Measurements from ENCODE around the gene RRP15. TPM values are rescaled to one million over a fixed set of nuclear protein-coding genes. Genes with fewer than 3 reads are reported as not detected.

The RRP15 gene
- total and polyA plus RNA-seq, 8 donors: 1.9 to 11.6 (median 5.8) TPM

GRCh38 chr1:218351391-218352074 is 66.4 kb downstream of the RRP15 start:
- peak in 1 of 4 donors; percentile 34 for ATAC-seq

GRCh38 chr1:218352075-218352438 is 67.0 kb downstream of the RRP15 start:
- intact Hi-C loops (cut with DNase I): no loop called here
- H3K36me3 ChIP-seq: no peaks in the 10 kb centered on the region
- no peak overlapping the region for H3K27ac ChIP-seq
- ATAC-seq: no peak
- H3K4me1 ChIP-seq: no peaks in the 10 kb centered on the region
- no peaks in the 10 kb centered on the region for H3K9me3 ChIP-seq
- no peak overlapping the region for H3K4me3 ChIP-seq
- TF ChIP-seq CTCF (IDR thresholded peaks at IDR 0.05): no peak
- no peak for DNase-seq
- no peak for FAIRE-seq
- H3K27me3 ChIP-seq: no peaks in the 10 kb centered on the region
- 88 to 91% methylated on average over 8 of the region's 8 CpGs for WGBS, 2 donors

More at GRCh38 chr1:218351391-218352074, 66.4 kb downstream of the RRP15 start:
- Histone ChIP-seq H3K27ac (peak overlapping the region in 2 of 4 donors; percentile 19 to 39), H3K27me3 (no peaks in the 10 kb centered on the region), H3K4me1 (no peaks in the 10 kb centered on the region), H3K9me3 (no peaks in the 10 kb centered on the region), H3K4me3 (no peak overlapping the region), H3K36me3 (no peaks in the 10 kb centered on the region)
- FAIRE-seq (no peak), DNase-seq (no peak)
- 51 to 53% methylated on average over 10 of the region's 10 CpGs for WGBS, 2 donors
- intact Hi-C loops (cut with DNase I): no loop called here
- no peak for TF ChIP-seq CTCF (IDR thresholded peaks at IDR 0.05)

- ATAC-seq (no peak), FAIRE-seq (no peak)
- WGBS, 2 donors: 92 to 95% methylated on average over 4 of the region's 4 CpGs
Measured at GRCh38 chr1:218353656-218354055, 68.6 kb downstream of the RRP15 start.

GRCh38 chr1:218355278-218355677 is 70.2 kb downstream of the RRP15 start:
- intact Hi-C loops (cut with DNase I): no loop called here
- 63 to 68% methylated on average over 4 of the region's 4 CpGs for WGBS, 2 donors
- no peak overlapping the region for H3K4me3 ChIP-seq
- ATAC-seq: no peak
- H3K27me3 ChIP-seq: no peaks in the 10 kb centered on the region
- no peaks in the 10 kb centered on the region for H3K4me1 ChIP-seq
- no peak overlapping the region for H3K27ac ChIP-seq
- H3K36me3 ChIP-seq: no peaks in the 10 kb centered on the region
- no peaks in the 10 kb centered on the region for H3K9me3 ChIP-seq
- no peak for TF ChIP-seq CTCF (IDR thresholded peaks at IDR 0.05)
- no peak for FAIRE-seq
- DNase-seq: no peak

More at GRCh38 chr1:218353656-218354055, 68.6 kb downstream of the RRP15 start:
- Histone ChIP-seq H3K27ac (no peak overlapping the region), H3K36me3 (no peaks in the 10 kb centered on the region), H3K9me3 (no peaks in the 10 kb centered on the region), H3K4me3 (no peak overlapping the region), H3K4me1 (no peaks in the 10 kb centered on the region), H3K27me3 (no peaks in the 10 kb centered on the region)
- no peak for DNase-seq
- no peak for TF ChIP-seq CTCF (IDR thresholded peaks at IDR 0.05)
- intact Hi-C loops (cut with DNase I): no loop called here

GRCh38 chr1:218357211-218357892 is 72.3 kb downstream of the RRP15 start:
- DNase-seq (no peak), ATAC-seq (peak in 2 of 4 donors; percentile 35 to 55), FAIRE-seq (no peak)
- H3K4me1 ChIP-seq: no peaks in the 10 kb centered on the region
- peak overlapping the region in 2 of 4 donors; percentile 1 to 24 for H3K27ac ChIP-seq
- H3K36me3 ChIP-seq: no peaks in the 10 kb centered on the region
- no peaks in the 10 kb centered on the region for H3K9me3 ChIP-seq
- no peaks in the 10 kb centered on the region for H3K27me3 ChIP-seq
- no peak overlapping the region for H3K4me3 ChIP-seq
- intact Hi-C loops (cut with DNase I): no loop called here
- TF ChIP-seq CTCF (IDR thresholded peaks at IDR 0.05): no peak
- 68 to 69% methylated on average over 10 of the region's 10 CpGs for WGBS, 2 donors

Measured in pancreas (tissue), 10 donors.